Liver (tissue), 9 donors: ENCODE data around the gene GEMIN8. TPM values are rescaled to one million over a fixed set of nuclear protein-coding genes. Genes with fewer than 3 reads are reported as not detected.

ENCODE experiments used
- DNase-seq: peaks from one replicate; pipeline ENCODE4 v3.0.0-alpha.2; 2017; ENCODE audit warnings: low spot score
- H3K27ac ChIP-seq, 2 donors: one replicate each; pipeline ENCODE4 v1.7.0; 2013; ENCODE audit warnings: inconsistent platforms in 2 of 2, low read length in 2 of 2, control low read depth in 1 of 2, low read depth in 1 of 2, mild to moderate bottlenecking in 1 of 2
- H3K27me3 ChIP-seq, 4 donors: one replicate each; pipeline versions ENCODE4 v1.6.1 to v1.7.0; 2013; ENCODE audit warnings: low read length in 3 of 4, inconsistent platforms in 1 of 4, mild to moderate bottlenecking in 1 of 4, moderate library complexity in 1 of 4; ENCODE audit not compliant: control insufficient read depth in 4 of 4, insufficient read depth in 4 of 4
- H3K36me3 ChIP-seq, 4 donors: one replicate each; pipeline versions ENCODE4 v1.6.1 to v1.7.0; 2013; ENCODE audit warnings: low read length in 3 of 4, mild to moderate bottlenecking in 3 of 4, low read depth in 1 of 4, moderate library complexity in 1 of 4; ENCODE audit not compliant: control insufficient read depth in 4 of 4, insufficient read depth in 3 of 4
- H3K4me1 ChIP-seq, 4 donors: one replicate each; pipeline versions ENCODE4 v1.6.1 to v1.7.0; 2013; ENCODE audit warnings: low read length in 3 of 4, mild to moderate bottlenecking in 3 of 4, moderate library complexity in 1 of 4; ENCODE audit not compliant: control insufficient read depth in 4 of 4, insufficient read depth in 4 of 4
- H3K4me3 ChIP-seq, 3 donors: one replicate each; pipeline versions ENCODE4 v1.6.1 to v1.7.0; 2013; ENCODE audit warnings: low read length in 3 of 3, control low read depth in 1 of 3, low read depth in 1 of 3, mild to moderate bottlenecking in 1 of 3
- H3K9ac ChIP-seq, 2 donors: one replicate each; pipeline ENCODE4 v1.7.0; 2013; ENCODE audit warnings: low read length in 2 of 2, mild to moderate bottlenecking in 2 of 2, moderate library complexity in 2 of 2, control low read depth in 1 of 2, low read depth in 1 of 2
- H3K9me3 ChIP-seq, 4 donors: one replicate each; pipeline versions ENCODE4 v1.6.1 to v1.7.0; 2013; ENCODE audit warnings: low read length in 3 of 4; ENCODE audit not compliant: control insufficient read depth in 4 of 4
- CTCF ChIP-seq: fragments of 150-350 bp; IDR thresholded peaks from 2 replicates; pipeline ENCODE4 v1.5.1; 2017; ENCODE audit warnings: improper control_type of control experiment, low read depth, low read length; ENCODE audit not compliant: missing input control
- EGR1 ChIP-seq, 2 donors: IDR thresholded peaks; 2 replicates each; pipeline ENCODE4 v1.6.1; 2016 to 2018; ENCODE audit warnings: antibody characterized with exemption in 2 of 2, low read depth in 2 of 2
- HNF4G ChIP-seq: IDR thresholded peaks from 2 replicates; pipeline ENCODE4 v1.6.1; 2016; ENCODE audit warnings: antibody characterized with exemption
- MAX ChIP-seq: IDR thresholded peaks from 2 replicates; pipeline ENCODE4 v1.6.1; 2016; ENCODE audit warnings: antibody characterized with exemption
- RAD21 ChIP-seq, 2 donors: IDR thresholded peaks; 2 replicates each; pipeline ENCODE4 v1.6.1; 2016; ENCODE audit warnings: antibody characterized with exemption in 2 of 2, mild to moderate bottlenecking in 2 of 2
- REST ChIP-seq: IDR thresholded peaks from 2 replicates; pipeline ENCODE4 v1.6.1; 2016; ENCODE audit warnings: antibody characterized with exemption, mild to moderate bottlenecking
- RXRA ChIP-seq, 2 donors: IDR thresholded peaks; 2 replicates each; pipeline ENCODE4 v1.6.1; 2017 to 2018; ENCODE audit warnings: antibody characterized with exemption in 2 of 2, mild to moderate bottlenecking in 1 of 2
- SP1 ChIP-seq: IDR thresholded peaks from 2 replicates; pipeline ENCODE4 v1.6.1; 2018; ENCODE audit warnings: antibody characterized with exemption, mild to moderate bottlenecking
- TAF1 ChIP-seq: conservative IDR thresholded peaks from 2 replicates; pipeline ENCODE4 v1.6.1; 2016; ENCODE audit warnings: antibody characterized with exemption, mild to moderate bottlenecking
- YY1 ChIP-seq: IDR thresholded peaks from 2 replicates; pipeline ENCODE4 v1.6.1; 2016; ENCODE audit warnings: antibody characterized with exemption, mild to moderate bottlenecking
- WGBS: extraction: QIAGEN DNeasy Blood & Tissue Kit; methylation state at CpG from one replicate; pipeline ENCODE4 v1.1.7; 2013; 5-methylcytosine and 5-hydroxymethylcytosine counted together
- polyA plus RNA-seq, 2 donors: library from polyadenylated mRNA; stranded (reverse) in 1 of 2; unstranded in 1 of 2; fragments of 200-250 nt in 1 of 2; fragments of >200 nt in 1 of 2; fragmentation: Nextera tagmentation in 1 of 2; extraction: Ambion mirVana in 1 of 2; gene quantifications; one replicate each; pipeline versions ENCODE4 v1.2.1 to v1.2.3, GENCODE V29; 2013 to 2015
- total RNA-seq, 2 donors: library from RNA; depleted of rRNA; stranded (reverse); fragments of >200 nt; gene quantifications; one replicate each; pipeline ENCODE4 v1.2.3, GENCODE V29; 2014
- donor health status: healthy.
- donor health status: healthy.
- donor health status: healthy.
- donor health status: healthy.
- donor health status: healthy.

The GEMIN8 gene
- total and polyA plus RNA-seq, 4 donors, result 5.6 to 11.7 (median 9.1) TPM

- Histone ChIP-seq H3K4me1 (no peaks in the 10 kb centered on the region), H3K27me3 (no peaks in the 10 kb centered on the region), H3K27ac (no peak overlapping the region), H3K4me3 (no peak overlapping the region), H3K9ac (no peak overlapping the region), H3K9me3 (no peaks in the 10 kb centered on the region), H3K36me3 (no peaks in the 10 kb centered on the region)
- 48% methylated on average over 3 of the region's 3 CpGs for WGBS
- DNase-seq, result no peak
- TF ChIP-seq TAF1 (no peak), YY1 (no peak), HNF4G (no peak), SP1 (no peak), CTCF (no peak), REST (no peak), RAD21 (IDR thresholded peaks at IDR 0.05) (no peak)
Observed at GRCh38 chrX:14038375-14039085, 8.8 kb upstream of the GEMIN8 start.

GRCh38 chrX:14032406-14032805 lies 2.7 kb upstream of the GEMIN8 start:
- no peak overlapping the region for H3K9ac ChIP-seq
- DNase-seq, result peak; percentile 63
- TF ChIP-seq RAD21 (IDR thresholded peaks at IDR 0.05), result peak; percentile 83 to 95
- peak; percentile 80 for TF ChIP-seq CTCF
- peak in 1 of 2 donors; percentile 6 for TF ChIP-seq RXRA (IDR thresholded peaks at IDR 0.05)
- TF ChIP-seq MAX, result no peak
- TF ChIP-seq EGR1 (IDR thresholded peaks at IDR 0.05; ENCODE audit: low read depth in 2 of 2), result no peak
- TF ChIP-seq YY1, result no peak
- H3K4me3 ChIP-seq, result no peak overlapping the region
- H3K27ac ChIP-seq, result no peak overlapping the region
- H3K4me1 ChIP-seq, result peaks cover 0 to 16% (median 8%) of the 10 kb centered on the region in 4 donors
- no peaks in the 10 kb centered on the region for H3K9me3 ChIP-seq
- H3K36me3 ChIP-seq, result no peaks in the 10 kb centered on the region
- no peaks in the 10 kb centered on the region for H3K27me3 ChIP-seq
- WGBS, result 0% methylated on average over 2 of the region's 2 CpGs
